HEK293 (cell line): Measurements from ENCODE around the gene ZBTB20.

Experiments used
- CTCF ChIA-PET: fragments of 350-600 bp; formaldehyde crosslinking; extraction: SDS; loops from one replicate; lab custom pipeline; 2021; ENCODE audit warnings: antibody characterized with exemption; lab: Yijun Ruan, JAX
- POLR2A ChIA-PET: fragments of 300-600 bp; formaldehyde crosslinking; extraction: SDS; loops from one replicate; lab custom pipeline; 2020; ENCODE audit warnings: antibody characterized with exemption, inconsistent platforms; lab: Yijun Ruan, JAX
- H3K27ac ChIP-seq: fragments of 200-500 bp; sonication (Bioruptor generic); 2 replicates; pipeline ENCODE4 v1.5.1; 2014; ENCODE audit warnings: low read depth, low read length, control low read depth, inconsistent platforms; ENCODE audit errors: extremely low read depth
- H3K36me3 ChIP-seq, 2 experiments: fragments of 200-500 bp in 1 of 2; sonication (Bioruptor generic) in 1 of 2; 1 replicate in 1 of 2; 2 replicates in 1 of 2; pipeline ENCODE4 v1.5.1; 2014 to 2017; ENCODE audit warnings: inconsistent platforms in 2 of 2, low read length in 2 of 2; ENCODE audit not compliant: control insufficient read depth in 2 of 2, insufficient read depth in 1 of 2
- H3K4me1 ChIP-seq: fragments of 200-500 bp; sonication (Bioruptor generic); 2 replicates; pipeline ENCODE4 v1.5.1; 2014; ENCODE audit warnings: mild to moderate bottlenecking, low read length, inconsistent platforms; ENCODE audit not compliant: control insufficient read depth, insufficient read depth
- H3K4me3 ChIP-seq: 2 replicates; pipeline ENCODE4 v1.5.1; 2011; ENCODE audit warnings: low read depth, mild to moderate bottlenecking, control low read depth, low read length, moderate library complexity
- H3K9me3 ChIP-seq: fragments of 200-500 bp; sonication (Bioruptor generic); 2 replicates; pipeline ENCODE4 v1.5.1; 2014; ENCODE audit warnings: low read depth, low read length, inconsistent platforms; ENCODE audit not compliant: control insufficient read depth, insufficient read depth
- CTCF ChIP-seq: fragments of 450-650 bp; formaldehyde crosslinking; IDR thresholded peaks from 2 replicates; pipeline ENCODE4 v1.5.1; 2016; ENCODE audit warnings: missing biosample characterization, missing genetic modification characterization
- FEZF1 ChIP-seq: fragments of 450-650 bp; formaldehyde crosslinking; IDR thresholded peaks from 2 replicates; pipeline ENCODE4 v1.5.1; 2016; ENCODE audit warnings: missing biosample characterization, missing genetic modification characterization
- KLF10 ChIP-seq: fragments of 450-650 bp; IDR thresholded peaks from 2 replicates; pipeline ENCODE4 v1.5.1; 2018; ENCODE audit warnings: missing biosample characterization, mild to moderate bottlenecking, missing genetic modification characterization
- MEIS1 ChIP-seq: sonication (generic); formaldehyde crosslinking; IDR thresholded peaks from 2 replicates; pipeline ENCODE4 v1.8.1; 2022; ENCODE audit warnings: missing genetic modification reagents, mild to moderate bottlenecking, borderline replicate concordance
- RBAK ChIP-seq: fragments of 450-650 bp; formaldehyde crosslinking; IDR thresholded peaks from 2 replicates; pipeline ENCODE4 v1.5.1; 2016; ENCODE audit warnings: missing biosample characterization, missing genetic modification characterization
- REST ChIP-seq: fragments of 450-650 bp; formaldehyde crosslinking; IDR thresholded peaks from 2 replicates; pipeline ENCODE4 v1.5.1; 2016; ENCODE audit warnings: missing biosample characterization, missing genetic modification characterization
- SP7 ChIP-seq: fragments of 450-650 bp; formaldehyde crosslinking; IDR thresholded peaks from 2 replicates; pipeline ENCODE4 v1.5.1; 2016; ENCODE audit warnings: missing biosample characterization, missing genetic modification characterization
- WT1 ChIP-seq: fragments of 450-650 bp; formaldehyde crosslinking; IDR thresholded peaks from 2 replicates; pipeline ENCODE4 v1.5.1; 2016; ENCODE audit warnings: missing biosample characterization, missing genetic modification characterization
- ZEB2 ChIP-seq: fragments of 450-650 bp; formaldehyde crosslinking; IDR thresholded peaks from 2 replicates; pipeline ENCODE4 v1.5.1; 2016; ENCODE audit warnings: missing biosample characterization, missing genetic modification characterization
- ZFP3 ChIP-seq: fragments of 450-650 bp; formaldehyde crosslinking; IDR thresholded peaks from 2 replicates; pipeline ENCODE4 v1.5.1; 2016; ENCODE audit warnings: low read depth, missing biosample characterization, missing genetic modification characterization
- ZNF157 ChIP-seq: fragments of 450-650 bp; formaldehyde crosslinking; IDR thresholded peaks from 2 replicates; pipeline ENCODE4 v1.5.1; 2016; ENCODE audit warnings: missing biosample characterization, missing genetic modification characterization
- ZNF175 ChIP-seq: fragments of 450-650 bp; formaldehyde crosslinking; IDR thresholded peaks from 2 replicates; pipeline ENCODE4 v1.5.1; 2016; ENCODE audit warnings: missing biosample characterization, missing genetic modification characterization
- ZNF18 ChIP-seq: fragments of 450-650 bp; formaldehyde crosslinking; IDR thresholded peaks from 2 replicates; pipeline ENCODE4 v1.5.1; 2016; ENCODE audit warnings: missing biosample characterization, missing genetic modification characterization
- ZNF223 ChIP-seq: fragments of 450-650 bp; formaldehyde crosslinking; IDR thresholded peaks from 2 replicates; pipeline ENCODE4 v1.5.1; 2016; ENCODE audit warnings: missing biosample characterization, missing genetic modification characterization
- ZNF274 ChIP-seq, 2 experiments: fragments of 200-500 bp in 1 of 2; fragments of 450-650 bp in 1 of 2; sonication (Bioruptor generic) in 1 of 2; formaldehyde crosslinking in 1 of 2; IDR thresholded peaks; 2 replicates each; pipeline versions ENCODE4 v1.5.1 to v1.6.1; 2014 to 2016; ENCODE audit warnings: borderline replicate concordance in 1 of 2, inconsistent platforms in 1 of 2, low read length in 1 of 2, missing biosample characterization in 1 of 2, missing genetic modification characterization in 1 of 2
- ZNF529 ChIP-seq: fragments of 450-650 bp; formaldehyde crosslinking; IDR thresholded peaks from 2 replicates; pipeline ENCODE4 v1.5.1; 2017; ENCODE audit warnings: missing genetic modification characterization, missing biosample characterization; ENCODE audit not compliant: insufficient replicate concordance
- ZNF558 ChIP-seq: fragments of 450-650 bp; formaldehyde crosslinking; IDR thresholded peaks from 2 replicates; pipeline ENCODE4 v1.5.1; 2016; ENCODE audit warnings: missing biosample characterization, missing genetic modification characterization
- ZNF621 ChIP-seq: fragments of 450-650 bp; formaldehyde crosslinking; IDR thresholded peaks from 2 replicates; pipeline ENCODE4 v1.5.1; 2017; ENCODE audit warnings: missing biosample characterization, missing genetic modification characterization
- ZNF629 ChIP-seq: fragments of 450-650 bp; formaldehyde crosslinking; IDR thresholded peaks from 2 replicates; pipeline ENCODE4 v1.5.1; 2017; ENCODE audit warnings: missing biosample characterization, missing genetic modification characterization
- ZNF785 ChIP-seq: fragments of 450-650 bp; formaldehyde crosslinking; IDR thresholded peaks from 2 replicates; pipeline ENCODE4 v1.5.1; 2016; ENCODE audit warnings: missing biosample characterization, missing genetic modification characterization
- TF ChIP-seq, protein P1 (sequence below): fragments of 450-650 bp; formaldehyde crosslinking; IDR thresholded peaks from 2 replicates; pipeline ENCODE4 v1.5.1; 2016; ENCODE audit warnings: missing biosample characterization, missing genetic modification characterization

Gene ZBTB20

GRCh38 chr3:114673481-114673880 lies 473.6 kb downstream of the ZBTB20 start (continued):
- TF ChIP-seq ZNF18 (tag by site-specific recombination): no peak
- TF ChIP-seq ZFP3 (tag by site-specific recombination): no peak

GRCh38 chr3:114672692-114673447 lies 474.2 kb downstream of the ZBTB20 start:
- no peaks in the 10 kb centered on the region for H3K4me1 ChIP-seq
- no peaks in the 10 kb centered on the region for H3K36me3 ChIP-seq
- H3K9me3 ChIP-seq: no peaks in the 10 kb centered on the region
- no peak overlapping the region for H3K27ac ChIP-seq
- TF ChIP-seq, protein P1, sequence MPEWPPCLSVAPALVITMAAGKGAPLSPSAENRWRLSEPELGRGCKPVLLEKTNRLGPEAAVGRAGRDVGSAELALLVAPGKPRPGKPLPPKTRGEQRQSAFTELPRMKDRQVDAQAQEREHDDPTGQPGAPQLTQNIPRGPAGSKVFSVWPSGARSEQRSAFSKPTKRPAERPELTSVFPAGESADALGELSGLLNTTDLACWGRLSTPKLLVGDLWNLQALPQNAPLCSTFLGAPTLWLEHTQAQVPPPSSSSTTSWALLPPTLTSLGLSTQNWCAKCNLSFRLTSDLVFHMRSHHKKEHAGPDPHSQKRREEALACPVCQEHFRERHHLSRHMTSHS (tag by site-specific recombination): no peak
- no peak for TF ChIP-seq ZNF157 (tag by site-specific recombination)
- TF ChIP-seq ZNF621 (tag by site-specific recombination): no peak
- TF ChIP-seq ZNF558 (tag by site-specific recombination): no peak
- no peak for TF ChIP-seq REST (tag by site-specific recombination)
- TF ChIP-seq CTCF (tag by site-specific recombination): no peak
- TF ChIP-seq WT1 (tag by site-specific recombination): no peak
- TF ChIP-seq SP7: no peak
- no peak for TF ChIP-seq ZNF785 (tag by site-specific recombination)
- no peak for TF ChIP-seq ZNF223 (tag by site-specific recombination)
- TF ChIP-seq KLF10: no peak
- no peak for TF ChIP-seq RBAK
- H3K4me3 ChIP-seq: no peak overlapping the region
- POLR2A ChIA-PET: no interaction called here
- CTCF ChIA-PET: no interaction called here

- Histone ChIP-seq H3K4me1 (no peaks in the 10 kb centered on the region), H3K36me3 (no peaks in the 10 kb centered on the region), H3K27ac (no peak overlapping the region), H3K9me3 (no peaks in the 10 kb centered on the region), H3K4me3 (no peak overlapping the region)
- ChIA-PET POLR2A (no interaction called here), CTCF (no interaction called here)
- TF ChIP-seq ZNF629 (no peak), ZNF175 (tag by site-specific recombination) (no peak), FEZF1 (tag by site-specific recombination) (no peak), ZNF274 (IDR thresholded peaks at IDR 0.05; ENCODE audit: low read length) (no peak), ZNF274 (tag by site-specific recombination; IDR thresholded peaks at IDR 0.05; ENCODE audit: borderline replicate concordance) (no peak), ZEB2 (no peak), ZNF529 (tag by site-specific recombination) (no peak), MEIS1 (no peak)
Observed at GRCh38 chr3:114671741-114672510, 475.2 kb downstream of the ZBTB20 start.
